ENCODE results near the gene VOPP1. TPM values are rescaled to one million over a fixed set of nuclear protein-coding genes. Genes with fewer than 3 reads are reported as not detected.

The VOPP1 gene
- total RNA-seq, 1 experiment from 2014 or later = 63.9 TPM

GRCh38 chr7:55501611-55502010 lies 70.7 kb downstream of the VOPP1 start:
- CTCF ChIA-PET = no interaction called here
- H3K27ac Mint-ChIP-seq = no peak overlapping the region
- no peak for TF ChIP-seq RELA (CRISPR knock-in tag; IDR thresholded peaks at IDR 0.05; ENCODE audit: borderline replicate concordance)
- TF ChIP-seq GTF2I (CRISPR knock-in tag; conservative IDR thresholded peaks at IDR 0.05) = no peak
- TF ChIP-seq ZNF532 (CRISPR knock-in tag; IDR thresholded peaks at IDR 0.05; ENCODE audit: borderline replicate concordance) = no peak
- TF ChIP-seq IRF2 (CRISPR knock-in tag; IDR thresholded peaks at IDR 0.05; ENCODE audit: borderline replicate concordance, low read depth) = no peak
- peaks cover 5% of the 10 kb centered on the region for H3K36me3 Mint-ChIP-seq
- no peaks in the 10 kb centered on the region for H3K9me3 Mint-ChIP-seq
- H3K4me1 Mint-ChIP-seq = peaks cover 35% of the 10 kb centered on the region
- DNase-seq (ENCODE audit: low spot score) (no peak), ATAC-seq (no peak)
- POLR2A ChIA-PET = no interaction called here
- no peaks in the 10 kb centered on the region for H3K27me3 Mint-ChIP-seq (ENCODE audit: low read depth)
- no peak overlapping the region for H3K4me3 Mint-ChIP-seq

- H3K4me3 Mint-ChIP-seq = no peak overlapping the region
- ATAC-seq (no peak), DNase-seq (ENCODE audit: low spot score) (no peak)
- H3K4me1 Mint-ChIP-seq = peaks cover 33% of the 10 kb centered on the region
- POLR2A ChIA-PET = no interaction called here
- H3K36me3 Mint-ChIP-seq = peaks cover 17% of the 10 kb centered on the region
- H3K9me3 Mint-ChIP-seq = no peaks in the 10 kb centered on the region
- CTCF ChIA-PET = no interaction called here
- H3K27me3 Mint-ChIP-seq (ENCODE audit: low read depth) = no peaks in the 10 kb centered on the region
- TF ChIP-seq FOXJ3 (CRISPR knock-in tag; IDR thresholded peaks at IDR 0.05; ENCODE audit: borderline replicate concordance) = no peak
- no peak for TF ChIP-seq ZNF232 (CRISPR knock-in tag; IDR thresholded peaks at IDR 0.05)
- no peak for TF ChIP-seq KAT7 (CRISPR knock-in tag; IDR thresholded peaks at IDR 0.05; ENCODE audit: borderline replicate concordance)
- no peak for TF ChIP-seq SMAD3 (CRISPR knock-in tag; IDR thresholded peaks at IDR 0.05; ENCODE audit: borderline replicate concordance)
- TF ChIP-seq RELA (CRISPR knock-in tag; IDR thresholded peaks at IDR 0.05; ENCODE audit: borderline replicate concordance) = no peak
- no peak for TF ChIP-seq NR3C1 (CRISPR knock-in tag; conservative IDR thresholded peaks at IDR 0.05; ENCODE audit: low read depth)
- no peak for TF ChIP-seq JUN (CRISPR knock-in tag; IDR thresholded peaks at IDR 0.05)
- no peak for TF ChIP-seq USF1 (CRISPR knock-in tag; IDR thresholded peaks at IDR 0.05)
- H3K27ac Mint-ChIP-seq = peak overlapping the region; percentile 29; the same call in 1 of the 2 replicates
Observed at GRCh38 chr7:55500117-55500756, 72.1 kb downstream of the VOPP1 start.

- DNase-seq (ENCODE audit: low spot score) (no peak), ATAC-seq (no peak)
- no peak for TF ChIP-seq CTCF (IDR thresholded peaks at IDR 0.05)
- no peak for TF ChIP-seq EMX1 (CRISPR knock-in tag; IDR thresholded peaks at IDR 0.05)
- TF ChIP-seq IRF2 (CRISPR knock-in tag; IDR thresholded peaks at IDR 0.05; ENCODE audit: borderline replicate concordance, low read depth) = no peak
- no peak for TF ChIP-seq ZNF263 (CRISPR knock-in tag; IDR thresholded peaks at IDR 0.05; ENCODE audit: low read depth)
- no peak for TF ChIP-seq RELA (CRISPR knock-in tag; IDR thresholded peaks at IDR 0.05; ENCODE audit: borderline replicate concordance)
- ChIA-PET CTCF (no interaction called here), POLR2A (no interaction called here)
- no peaks in the 10 kb centered on the region for H3K9me3 Mint-ChIP-seq
- peaks cover 18% of the 10 kb centered on the region for H3K36me3 Mint-ChIP-seq
- peaks cover 26% of the 10 kb centered on the region for H3K4me1 Mint-ChIP-seq
- H3K4me3 Mint-ChIP-seq = no peak overlapping the region
- H3K27ac Mint-ChIP-seq = peak overlapping the region; percentile 70; the same call in 1 of the 2 replicates
- no peaks in the 10 kb centered on the region for H3K27me3 Mint-ChIP-seq (ENCODE audit: low read depth)
Observed at GRCh38 chr7:55499591-55499990, 72.7 kb downstream of the VOPP1 start.

All from WTC11 (cell line).